GM18907 (cell line): ENCODE measurements around the gene UBXN6.
A peak's percentile ranks its signal among the peaks of the same experiment; 100 is the strongest.

Experiments
- ATAC-seq: cut with Tn5 transposase; IDR thresholded peaks from one replicate; pipeline ENCODE4 v1.9.1; 2021; ENCODE audit warnings: mild to moderate bottlenecking, moderate library complexity; ENCODE audit not compliant: unreplicated experiment

The UBXN6 gene

DNA sequence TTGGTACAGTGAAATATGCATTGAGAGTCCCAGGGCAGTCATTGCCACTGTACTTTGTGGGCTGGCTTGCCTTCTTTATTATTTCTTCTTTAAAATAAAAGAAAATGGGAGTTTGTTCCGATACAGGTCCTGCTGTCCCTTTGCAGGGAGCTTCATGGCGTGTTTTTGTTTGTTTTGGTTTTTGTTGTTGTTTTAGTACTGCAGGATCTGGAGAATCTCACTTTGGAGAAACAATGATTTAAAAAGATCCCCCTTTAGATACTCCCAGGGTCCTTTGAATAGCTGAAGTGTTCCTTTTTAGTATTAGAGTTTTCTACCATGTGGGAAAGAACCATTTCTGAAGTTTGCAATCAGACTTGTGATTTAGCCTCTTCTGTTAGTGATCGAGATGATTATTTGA lies 44.0 kb downstream of the UBXN6 start:
- no peak for ATAC-seq

DNA sequence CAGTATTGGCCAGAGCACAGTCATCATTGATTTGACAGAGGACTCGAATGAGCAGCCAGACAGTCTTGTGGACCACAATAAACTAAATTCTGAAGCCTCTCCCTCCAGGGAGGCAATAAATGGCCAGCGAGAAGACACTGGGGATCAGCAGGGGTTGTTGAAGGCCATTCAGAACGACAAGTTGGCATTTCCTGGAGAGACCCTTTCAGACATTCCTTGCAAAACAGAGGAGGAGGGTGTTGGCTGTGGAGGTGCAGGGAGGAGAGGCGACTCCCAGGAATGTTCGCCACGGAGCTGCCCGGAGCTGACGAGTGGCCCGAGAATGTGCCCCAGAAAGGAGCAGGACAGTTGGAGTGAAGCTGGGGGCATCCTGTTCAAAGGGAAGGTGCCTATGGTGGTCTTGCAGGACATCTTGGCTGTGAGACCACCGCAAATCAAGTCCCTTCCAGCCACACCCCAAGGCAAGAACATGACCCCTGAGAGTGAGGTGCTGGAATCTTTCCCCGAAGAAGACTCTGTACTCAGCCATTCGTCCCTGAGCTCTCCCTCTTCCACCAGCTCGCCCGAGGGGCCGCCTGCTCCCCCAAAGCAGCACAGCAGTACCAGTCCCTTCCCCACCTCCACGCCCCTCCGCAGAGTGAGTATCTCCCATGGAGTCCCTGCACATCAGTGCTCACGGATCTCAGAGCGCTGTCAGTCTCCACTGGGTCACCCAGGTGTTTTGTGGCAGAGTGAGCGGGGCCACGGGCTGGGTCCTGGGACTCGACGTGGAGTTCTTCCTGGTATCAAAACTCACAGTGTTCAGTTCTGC lies 48.3 kb downstream of the UBXN6 start:
- no peak for ATAC-seq

DNA sequence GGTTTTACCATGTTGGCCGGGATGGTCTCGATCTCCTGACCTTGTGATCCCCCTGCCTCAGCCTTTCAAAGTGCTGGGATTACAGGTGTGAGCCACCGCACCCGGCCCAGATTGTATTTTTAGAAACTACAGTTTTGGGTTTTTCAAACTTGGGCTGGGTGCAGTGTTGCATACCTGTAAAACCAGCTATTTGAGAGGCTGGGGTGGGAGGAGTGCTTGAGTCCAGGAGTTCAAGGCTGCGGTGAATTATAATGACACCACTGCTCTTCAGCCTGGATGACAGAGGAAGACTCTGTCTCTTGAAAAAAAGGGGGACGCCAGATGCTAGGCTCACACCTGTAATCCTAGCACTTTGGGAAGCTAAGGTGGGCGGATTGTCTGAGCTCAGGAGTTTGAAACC lies 51.0 kb downstream of the UBXN6 start:
- ATAC-seq: no peak

DNA sequence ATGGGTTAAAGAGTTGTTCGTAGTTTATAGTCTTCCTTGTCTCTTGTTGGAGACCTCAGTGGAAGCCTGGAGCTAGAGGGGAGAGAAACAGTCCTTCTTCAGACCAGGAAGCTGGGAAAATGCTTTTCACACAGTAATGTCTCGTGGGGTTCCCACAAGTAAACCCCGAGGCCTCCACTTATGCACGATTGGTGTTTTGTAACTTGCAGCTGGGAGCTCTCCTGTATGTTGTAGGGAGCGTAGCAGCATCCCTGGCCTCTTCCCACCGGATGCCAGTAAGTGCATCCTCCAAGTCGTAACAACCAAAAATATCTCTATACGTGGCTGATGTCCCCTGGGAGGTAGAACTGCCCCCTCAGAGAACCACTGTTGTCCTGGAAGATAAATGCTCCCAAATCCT lies 51.6 kb downstream of the UBXN6 start:
- no peak for ATAC-seq

DNA sequence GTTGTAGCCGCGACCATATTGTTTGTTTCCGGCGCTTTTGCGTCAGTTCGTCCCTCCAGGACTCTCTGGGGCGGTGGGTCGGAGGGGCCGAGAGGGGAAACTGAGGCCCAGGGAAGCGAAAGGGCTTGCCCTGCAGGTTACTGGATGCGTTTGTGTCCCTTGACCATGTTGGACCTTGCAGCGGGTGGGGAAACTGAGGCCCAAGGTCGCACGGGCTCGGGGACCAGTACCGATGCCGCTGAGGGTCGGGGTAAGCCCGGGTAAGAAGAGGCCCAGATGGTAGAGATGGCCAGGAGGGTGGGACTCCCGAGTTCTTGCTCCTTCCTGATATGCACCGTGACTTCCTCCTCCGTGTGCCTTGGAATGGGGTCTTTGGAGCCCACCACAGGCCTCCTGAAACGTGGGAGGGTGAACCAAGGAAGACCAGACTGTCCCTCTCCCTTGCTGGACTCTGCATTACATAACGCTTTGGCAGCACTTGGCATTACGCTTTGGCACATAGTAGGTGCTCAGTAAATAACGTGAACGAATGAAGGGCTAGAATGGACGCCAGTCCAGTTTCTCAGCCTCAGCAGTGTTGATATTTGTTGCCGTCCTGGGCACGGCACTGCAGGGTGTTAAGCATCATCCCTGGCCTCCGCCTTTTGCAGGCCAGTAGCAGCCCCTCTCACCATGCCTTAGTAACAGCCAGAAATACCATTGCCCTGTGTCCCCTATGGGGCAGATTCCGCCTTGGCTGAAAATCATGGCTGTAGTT lies 54.4 kb downstream of the UBXN6 start:
- no peak for ATAC-seq

DNA sequence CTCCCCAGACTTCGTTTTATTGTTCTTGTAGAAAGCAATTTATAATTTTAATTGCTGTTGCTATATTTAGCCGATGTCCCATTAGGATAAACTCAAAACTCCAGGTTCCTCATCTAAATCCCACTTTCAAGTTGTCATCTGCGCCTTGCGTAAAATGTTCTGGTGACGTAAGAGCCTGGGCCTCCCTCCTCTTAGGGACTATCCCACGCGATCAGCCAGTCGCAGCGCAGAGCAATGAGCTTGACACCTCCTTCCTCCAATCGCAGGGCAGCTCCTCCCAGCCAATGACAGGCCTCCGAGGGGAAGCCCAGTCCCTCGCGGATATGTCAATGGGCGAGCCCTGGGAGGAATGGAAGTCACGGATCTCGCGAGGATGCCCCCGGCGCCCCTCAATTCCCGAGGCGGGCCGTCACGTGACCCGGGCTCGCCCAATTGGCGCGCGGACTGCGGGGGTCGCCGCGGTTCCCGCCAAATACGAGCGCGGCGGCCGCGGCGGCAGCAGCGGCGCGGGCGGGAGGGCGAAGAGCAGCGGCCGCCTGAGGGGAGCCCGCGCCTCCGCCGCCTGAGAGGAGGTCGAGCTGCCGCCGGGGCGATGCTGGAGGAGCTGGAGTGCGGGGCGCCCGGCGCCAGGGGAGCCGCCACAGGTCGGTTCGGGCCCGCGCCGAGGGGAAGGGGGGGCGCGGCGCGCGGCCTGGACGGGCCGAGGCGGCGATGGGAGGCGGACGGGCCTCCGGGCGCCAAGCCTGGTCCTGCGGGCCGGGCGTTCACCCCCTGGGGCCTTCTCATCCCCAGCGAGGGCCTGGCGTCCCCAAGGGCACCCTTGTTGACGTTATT lies 55.2 kb downstream of the UBXN6 start, which contains the start of gene CHAF1A:
TSS of gene CHAF1A (plus strand) at position 470 of the 834 bp plus-strand sequence. CDS start at position 593, 123 bp downstream.
- peak; percentile 80 for ATAC-seq

DNA sequence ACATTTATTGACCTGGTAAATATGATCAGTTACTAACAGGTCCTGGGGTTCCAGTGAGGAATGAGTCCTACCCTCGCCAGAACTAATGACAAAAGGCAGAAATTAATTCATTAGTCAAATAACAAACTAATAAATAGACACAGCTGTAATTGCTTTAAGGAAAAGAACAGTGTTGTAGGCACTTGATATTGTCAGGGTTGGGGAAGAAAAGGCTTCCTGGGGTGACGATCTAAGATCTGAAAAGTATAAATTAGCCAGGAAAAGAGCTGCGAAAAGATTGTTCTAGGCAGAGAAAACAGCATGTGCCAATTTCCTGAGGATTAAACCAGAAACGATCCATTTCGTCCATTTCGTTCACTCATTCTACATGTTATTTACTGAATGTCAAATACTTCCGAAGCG lies 55.8 kb downstream of the UBXN6 start:
- no peak for ATAC-seq

DNA sequence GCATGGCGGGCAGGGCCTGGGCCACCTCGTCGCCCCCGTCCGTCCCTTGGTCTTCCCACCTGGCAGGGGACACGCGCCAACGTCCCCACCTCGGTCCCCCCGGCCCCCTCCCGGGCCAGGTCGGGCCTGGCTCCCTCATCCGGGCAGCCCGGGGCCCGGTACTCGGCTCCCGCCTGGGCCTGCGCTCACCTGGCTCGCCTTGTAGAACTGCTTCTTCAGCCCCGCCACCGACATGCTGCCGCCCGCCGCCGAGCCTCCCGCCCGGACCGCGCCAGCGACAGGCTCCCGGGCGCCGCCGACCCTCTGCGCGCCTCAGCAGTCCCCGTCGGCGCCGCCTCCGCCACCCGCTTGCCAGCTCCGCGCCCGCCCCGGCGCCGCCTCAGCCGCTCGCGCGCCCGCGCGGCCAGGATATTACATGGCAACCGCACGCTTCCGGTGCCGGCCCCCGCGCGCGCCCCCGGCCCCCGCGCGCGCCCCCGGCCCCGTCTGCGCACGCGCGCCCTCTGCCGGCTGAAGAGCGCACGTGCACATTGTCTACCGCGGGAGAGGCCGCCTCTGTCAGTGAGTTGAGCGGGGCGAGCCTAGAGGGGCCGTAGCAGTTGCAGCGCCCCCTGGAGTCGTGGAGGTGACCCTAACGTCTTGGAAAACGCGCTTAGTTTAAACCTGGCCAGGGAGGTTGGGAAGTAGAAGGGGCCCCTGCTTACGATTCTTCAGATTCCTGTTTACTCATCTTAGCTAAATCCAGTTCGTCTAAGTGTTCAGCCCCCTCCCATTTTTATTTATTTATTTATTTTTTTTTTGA lies 57.3 kb downstream of the UBXN6 start, which contains the start of gene SH3GL1:
TSS of gene SH3GL1 (minus strand) at position 413 of the 802 bp plus-strand sequence. CDS start at position 234, 179 bp downstream.
- ATAC-seq: peak; percentile 66

DNA sequence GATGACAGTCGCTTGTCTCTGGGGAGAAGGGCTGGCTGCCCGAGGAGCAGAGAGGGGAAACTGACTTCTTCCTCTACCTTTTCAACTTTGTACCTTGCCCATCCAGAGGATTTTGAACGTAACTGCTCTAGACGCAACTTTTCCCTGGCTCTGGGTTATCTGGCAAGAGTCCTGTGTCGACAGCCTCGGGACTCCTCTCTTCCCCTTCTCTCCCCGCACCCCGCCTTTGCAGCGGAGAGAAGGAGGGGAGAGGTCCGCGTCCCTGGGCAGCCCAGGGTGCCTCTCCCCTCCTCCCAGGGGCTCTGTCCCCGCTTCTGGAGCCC lies 57.8 kb downstream of the UBXN6 start:
- ATAC-seq: peak; percentile 15

DNA sequence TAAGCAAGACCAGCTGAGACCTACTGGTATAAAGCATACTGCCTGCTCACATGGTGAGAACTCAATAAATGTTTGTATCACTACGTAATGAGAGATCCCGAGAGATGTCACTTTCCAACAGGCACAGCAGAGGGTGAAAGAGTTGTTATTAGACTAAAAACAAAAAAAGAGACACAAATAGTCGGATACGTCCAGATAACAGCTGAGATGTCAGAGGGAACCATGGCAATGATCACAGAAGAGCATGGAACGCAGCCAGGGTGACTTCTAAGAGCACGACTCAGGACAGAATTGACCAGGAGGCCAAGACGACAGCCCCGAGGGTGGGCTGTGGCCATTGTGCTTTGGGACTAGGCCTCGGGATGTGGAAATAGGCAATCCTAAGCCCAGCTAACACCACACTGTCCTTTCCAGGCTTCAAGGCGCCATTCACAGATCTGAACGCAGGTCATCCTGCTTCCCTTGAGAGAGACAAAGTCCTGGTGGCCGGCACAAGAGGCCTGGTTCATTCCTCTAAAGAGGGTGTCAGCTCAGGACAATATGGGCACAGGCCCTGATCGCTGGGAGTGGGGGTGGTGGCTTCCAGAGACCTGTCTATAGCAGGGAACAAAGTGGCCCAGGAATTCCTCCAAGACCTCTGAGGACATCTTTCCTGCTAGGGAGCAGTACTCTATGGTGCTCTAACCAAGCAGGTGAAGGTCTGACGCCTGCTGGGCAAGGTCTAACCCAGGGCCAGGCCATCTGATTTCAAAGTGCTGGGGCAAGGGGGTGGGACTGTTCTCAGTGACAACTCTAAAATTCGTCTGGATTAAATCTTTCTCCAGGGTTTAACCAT lies 60.4 kb downstream of the UBXN6 start:
- no peak for ATAC-seq
